Skin of body (tissue), 2 donors: Measurements from ENCODE around the gene NKX1-1. TPM values are rescaled to one million over a fixed set of nuclear protein-coding genes. Genes with fewer than 3 reads are reported as not detected.
"Not testable (repeated sequence)": the region's sequence is repeated elsewhere in the genome, so short reads cannot be mapped to it uniquely, and the experiment has no call there.

Experiments used
- DNase-seq: peaks from one replicate; lab custom pipeline; 2025; lab: John Stamatoyannopoulos, UW
- total RNA-seq: library from RNA; depleted of rRNA; stranded (reverse); fragments of >200 nt; gene quantifications from one replicate; pipeline ENCODE4 v1.2.3, GENCODE V29; 2014

NKX1-1 gene
- total RNA-seq, 1 donor from 2014 or later, result not detected

DNA sequence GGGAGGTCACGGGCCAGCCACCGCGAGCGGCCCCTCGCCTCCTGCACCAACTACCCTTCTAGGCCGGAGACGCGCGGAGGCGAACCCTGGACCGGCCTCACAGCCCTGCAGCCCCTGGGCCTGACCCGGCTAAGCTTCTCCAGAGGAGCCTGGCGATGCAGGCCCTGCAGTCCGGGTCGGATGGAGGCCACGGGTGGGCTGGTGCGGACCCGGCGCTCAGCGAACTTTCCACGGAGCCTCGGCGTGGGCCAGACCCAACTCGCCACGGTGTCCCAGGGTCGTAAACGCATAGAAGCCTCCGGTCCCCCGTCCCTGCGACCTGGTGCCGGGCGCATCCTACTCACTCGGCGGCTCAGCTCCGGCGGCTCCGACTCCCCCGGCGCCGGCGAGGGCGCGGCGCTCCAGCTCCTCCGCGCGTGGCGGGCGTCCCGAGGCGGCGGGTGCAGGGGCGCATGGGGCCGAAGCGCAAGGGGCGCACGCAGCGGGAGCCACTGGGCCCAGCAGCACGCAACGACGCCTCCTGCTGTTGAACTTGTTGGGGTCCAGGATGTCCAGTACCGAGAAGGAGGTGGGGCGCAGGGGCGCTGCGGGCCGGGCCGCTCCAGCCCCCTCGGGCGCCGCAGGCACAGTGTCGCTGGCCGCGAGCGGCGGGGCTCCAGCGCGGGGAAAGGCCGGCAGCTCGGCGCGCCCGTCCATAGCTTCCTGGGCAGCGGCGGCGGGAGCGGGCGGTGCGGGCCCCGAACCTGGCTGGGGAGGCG, 427 bp downstream of the NKX1-1 start:
- no peak for DNase-seq

DNA sequence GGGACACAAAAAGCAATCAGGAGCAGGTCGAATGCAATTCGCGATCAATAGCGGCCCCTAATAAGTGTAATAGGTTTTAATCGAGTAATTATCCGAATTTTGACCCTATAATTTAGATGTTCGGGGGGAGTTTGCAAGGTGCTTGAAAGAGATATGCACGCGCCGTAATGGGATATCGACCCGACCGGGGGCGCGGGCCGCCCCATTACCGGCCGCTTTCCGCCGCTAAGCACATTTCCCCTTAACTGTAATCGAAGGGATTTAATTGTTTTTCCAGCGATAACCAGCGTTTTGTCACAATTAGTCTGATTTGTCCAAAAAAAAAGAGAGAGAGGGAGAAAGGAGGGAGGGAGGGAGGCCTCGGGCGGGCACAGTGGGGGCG, 997 bp downstream of the NKX1-1 start:
- no peak for DNase-seq

DNA sequence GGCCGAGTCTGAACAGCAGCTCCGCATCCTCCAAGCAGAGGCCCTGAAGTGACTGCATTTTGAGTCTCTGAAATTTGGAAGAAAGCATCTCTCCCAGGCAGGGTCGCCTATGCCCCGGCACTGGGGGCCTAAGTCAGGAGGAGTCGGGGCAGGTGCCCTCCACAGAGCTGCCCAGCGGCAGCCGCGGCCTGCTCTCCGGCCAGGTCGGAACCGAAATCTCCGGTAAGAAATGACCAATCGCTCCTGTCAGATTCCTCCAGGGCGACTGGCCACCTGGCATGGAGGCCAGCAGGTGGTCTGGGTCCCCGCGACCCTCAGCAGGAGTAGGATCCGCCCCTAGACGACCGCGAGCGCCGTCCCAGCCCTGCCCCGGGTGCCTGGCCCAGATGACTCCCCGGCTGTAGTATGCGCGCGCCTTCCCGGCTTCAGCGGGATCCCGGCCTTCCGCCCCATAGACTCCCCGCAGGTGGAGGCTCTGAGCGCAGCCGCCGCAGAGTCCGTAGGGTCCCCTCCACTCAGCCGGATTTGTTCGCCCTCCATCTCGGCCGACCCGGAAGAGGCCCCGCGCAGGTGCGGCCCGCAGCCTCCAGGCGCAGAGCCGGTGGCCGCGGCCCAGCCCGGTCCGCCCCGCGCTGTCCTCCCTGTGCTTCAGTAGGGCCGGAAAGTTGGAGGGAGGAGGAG, 1.5 kb downstream of the NKX1-1 start:
- DNase-seq, result no peak

DNA sequence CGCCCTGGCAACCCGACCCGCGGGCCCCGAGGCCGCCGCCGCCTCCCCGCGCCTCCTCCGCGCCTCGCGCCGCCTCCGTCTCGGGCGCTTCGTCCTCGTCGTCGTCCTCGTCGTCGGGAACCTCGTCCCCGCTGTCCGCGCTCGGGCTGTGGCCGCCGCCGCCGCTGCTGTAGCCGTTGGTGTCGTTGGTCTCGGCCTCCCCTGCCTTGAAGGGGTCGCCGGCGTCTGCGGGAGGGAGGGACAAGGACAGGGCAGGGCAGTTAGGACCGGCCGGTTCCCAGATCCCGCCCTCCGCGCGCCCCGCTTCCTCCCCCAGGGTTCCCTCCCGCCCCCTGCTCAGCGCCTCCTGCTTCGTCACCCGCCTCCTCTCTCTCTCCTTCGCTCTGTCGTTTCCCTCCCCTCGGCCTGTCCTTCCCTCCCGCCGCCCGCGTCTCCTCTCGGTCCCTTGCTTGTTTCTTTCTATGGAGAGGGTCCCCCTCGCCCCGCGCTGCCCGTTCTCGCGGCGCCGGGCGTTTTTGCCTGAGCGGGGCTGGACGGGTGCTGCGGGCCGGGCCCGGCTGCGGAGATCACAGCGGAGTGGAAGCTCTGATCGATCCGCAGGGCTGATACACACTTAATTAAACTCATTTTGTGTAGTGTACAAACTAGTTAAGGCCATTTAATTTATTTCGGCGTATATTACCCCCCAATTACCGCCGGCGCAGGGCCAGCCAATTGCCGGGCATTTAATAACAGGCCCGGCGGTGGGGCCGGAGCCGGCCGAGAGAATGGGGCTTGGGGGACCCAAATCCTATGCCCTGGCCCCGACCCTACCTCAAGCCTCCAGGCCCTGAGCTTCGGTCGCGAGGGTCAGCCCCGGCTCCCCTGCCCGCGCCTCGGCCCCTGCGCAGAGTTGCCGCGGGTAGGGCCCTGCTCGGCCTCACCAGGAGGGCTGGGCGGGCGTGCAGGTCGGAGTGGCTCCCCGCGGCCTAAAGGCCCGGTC, 2.4 kb downstream of the NKX1-1 start:
- no peak for DNase-seq

DNA sequence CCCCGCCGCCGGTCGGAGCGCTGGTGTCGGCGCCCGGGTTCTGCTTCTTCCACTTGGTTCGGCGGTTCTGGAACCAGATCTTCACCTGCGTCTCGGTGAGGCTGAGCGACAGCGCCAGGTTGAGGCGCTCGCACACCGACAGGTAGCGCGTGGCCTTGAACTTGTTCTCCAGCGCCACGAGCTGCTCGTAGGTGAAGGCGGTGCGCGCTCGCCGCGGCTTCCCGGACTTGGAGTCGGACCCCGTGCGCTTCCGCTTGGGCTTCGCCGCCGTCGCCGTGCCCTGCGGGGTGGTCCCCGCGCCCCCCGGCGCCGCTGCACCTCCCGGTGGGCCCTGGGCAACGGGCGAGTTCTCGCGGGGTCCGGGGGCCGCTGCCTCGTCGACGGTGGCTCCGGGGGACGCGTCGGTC, 3.1 kb downstream of the NKX1-1 start:
- no peak for DNase-seq

DNA sequence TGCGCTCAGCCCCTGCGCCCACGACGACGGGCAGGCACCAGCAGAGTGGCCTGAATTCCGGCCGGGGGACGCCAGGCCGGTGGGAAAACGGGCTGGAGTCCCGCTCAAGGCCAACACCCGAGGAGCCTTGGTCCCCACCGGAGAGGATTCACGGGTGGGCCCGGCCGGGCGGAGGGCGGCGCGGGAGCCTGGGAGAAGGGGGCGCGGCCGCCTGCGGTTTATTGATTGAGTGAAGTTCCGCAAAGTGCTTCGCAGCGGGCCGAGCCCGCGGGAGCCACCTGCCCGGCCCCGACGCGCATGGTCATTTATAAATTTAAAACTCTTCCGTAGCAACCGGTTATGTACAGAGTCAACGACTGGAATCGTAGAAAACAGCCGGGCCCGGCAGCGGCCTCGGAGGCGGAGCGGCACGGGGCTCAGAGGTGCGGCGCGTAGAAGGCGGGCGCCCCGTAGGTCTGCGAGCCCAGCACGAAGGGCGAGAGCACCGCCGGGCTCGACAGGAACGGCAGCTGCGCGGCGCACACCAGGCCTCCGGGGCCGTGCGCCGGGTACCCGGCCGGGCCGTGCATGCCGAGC, 3.6 kb downstream of the NKX1-1 start:
- DNase-seq, result no peak

DNA sequence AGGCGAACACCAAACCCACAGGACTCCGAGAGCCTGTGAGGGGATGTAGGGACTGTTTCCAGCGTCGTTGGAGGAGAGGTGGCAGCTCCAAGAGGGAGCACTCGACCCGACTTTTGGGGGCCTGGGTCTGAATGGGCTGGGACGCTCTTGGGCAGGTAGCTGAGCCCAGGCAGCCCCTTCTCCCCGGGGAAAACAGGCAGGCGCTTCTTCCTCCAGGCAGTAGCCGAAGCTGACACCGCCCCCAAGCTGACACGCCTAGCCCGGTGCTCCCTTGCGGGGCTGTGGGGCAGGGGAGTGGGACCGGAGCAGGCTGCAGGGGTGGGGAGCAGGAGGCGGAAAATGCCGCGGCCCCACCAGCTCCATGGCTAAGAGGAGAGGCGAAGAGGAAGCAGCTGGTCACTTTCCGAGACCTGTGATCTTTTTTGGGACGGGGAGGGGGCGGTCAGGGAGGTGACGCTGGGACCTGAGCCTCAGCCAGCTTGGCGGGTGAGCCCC, 4.2 kb downstream of the NKX1-1 start:
- no peak for DNase-seq

DNA sequence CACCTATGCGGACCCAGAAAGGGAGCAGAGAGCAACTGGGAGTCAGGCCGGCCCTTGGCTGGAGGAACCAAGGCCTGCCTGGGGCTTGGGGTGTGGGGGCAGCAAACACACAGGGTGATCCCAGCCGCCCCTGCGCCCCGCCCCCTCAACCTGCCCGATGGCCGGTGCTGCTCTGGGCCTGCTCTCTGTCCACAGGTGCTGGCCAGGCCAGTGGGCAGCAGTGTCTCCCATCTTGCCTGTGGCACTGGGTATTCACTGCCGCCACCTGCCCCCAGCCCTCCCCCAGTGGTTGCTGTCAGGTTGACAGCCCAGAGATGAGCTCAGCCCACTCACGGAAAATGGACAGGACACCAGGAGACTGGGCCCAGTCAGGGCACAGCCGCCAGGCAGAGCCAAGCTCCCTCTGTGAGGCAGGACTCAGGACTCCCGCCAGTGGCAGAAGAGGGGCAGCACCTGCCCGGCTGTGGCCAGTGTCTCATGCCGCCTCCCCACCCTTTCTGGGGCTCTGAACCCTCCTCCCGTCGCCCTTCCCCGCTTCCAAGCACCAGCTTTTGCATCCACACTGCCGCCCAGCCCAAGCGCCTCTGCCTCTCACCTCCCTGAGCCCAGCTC, 4.7 kb downstream of the NKX1-1 start:
- no peak for DNase-seq

DNA sequence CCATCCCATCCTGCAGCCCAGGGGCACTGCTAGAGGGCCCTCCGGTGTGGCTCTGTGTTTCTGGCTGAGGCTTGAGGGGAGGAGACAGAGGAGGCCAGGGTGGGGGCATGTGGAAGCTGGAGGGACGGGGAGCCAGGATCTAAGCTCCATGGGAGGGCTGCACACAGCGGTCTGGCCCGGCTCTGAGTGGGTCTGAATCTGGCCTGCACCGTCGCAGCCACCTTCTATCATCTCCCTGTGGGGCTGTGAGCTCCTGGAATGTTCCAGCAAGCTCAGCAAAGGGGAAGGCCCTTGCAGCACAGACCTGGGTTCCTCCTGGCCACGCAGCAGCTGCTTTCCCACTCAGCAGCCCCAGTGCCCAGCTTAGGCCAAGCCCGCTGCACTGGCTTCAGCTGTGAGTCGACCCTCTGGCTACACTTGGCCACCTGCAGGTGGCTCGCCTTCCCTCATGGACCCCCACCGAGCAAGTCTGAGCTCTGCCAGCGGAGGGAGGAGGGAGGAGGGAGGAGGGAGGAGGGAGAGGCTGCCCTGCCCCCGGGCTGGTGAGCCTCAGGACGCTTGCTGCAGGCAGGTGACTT, 5.3 kb downstream of the NKX1-1 start:
- no peak for DNase-seq

DNA sequence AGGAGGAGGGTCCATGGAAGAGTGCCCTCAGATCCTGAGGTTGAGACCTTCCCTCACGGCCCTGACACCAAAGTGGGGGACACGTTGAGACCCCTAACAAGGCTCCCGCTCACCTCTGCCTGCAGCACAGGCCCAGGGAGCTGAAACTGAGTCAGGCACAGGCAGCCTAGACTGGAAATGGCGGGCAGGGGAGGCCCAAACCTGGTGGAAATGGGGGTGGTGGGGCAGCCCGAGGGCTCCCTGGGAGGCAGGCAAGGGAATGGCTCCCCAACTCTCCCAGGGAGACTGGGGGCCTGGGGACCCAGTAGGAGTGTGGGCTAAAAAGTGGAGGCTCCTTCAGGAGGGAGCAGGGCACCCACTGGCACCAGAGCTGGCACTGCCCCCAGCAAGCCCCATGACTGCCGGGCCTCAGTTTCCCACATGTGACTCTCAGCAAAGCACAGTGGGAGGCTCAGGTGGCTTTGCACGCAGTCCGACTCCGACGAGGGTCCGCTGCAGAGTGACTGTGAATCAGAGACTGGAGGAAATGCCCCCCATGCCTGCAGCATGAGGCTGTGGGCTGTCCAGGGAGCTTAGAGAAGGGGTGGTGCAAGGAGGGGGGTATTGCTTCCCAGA, 5.9 kb downstream of the NKX1-1 start:
- DNase-seq, result no peak

DNA sequence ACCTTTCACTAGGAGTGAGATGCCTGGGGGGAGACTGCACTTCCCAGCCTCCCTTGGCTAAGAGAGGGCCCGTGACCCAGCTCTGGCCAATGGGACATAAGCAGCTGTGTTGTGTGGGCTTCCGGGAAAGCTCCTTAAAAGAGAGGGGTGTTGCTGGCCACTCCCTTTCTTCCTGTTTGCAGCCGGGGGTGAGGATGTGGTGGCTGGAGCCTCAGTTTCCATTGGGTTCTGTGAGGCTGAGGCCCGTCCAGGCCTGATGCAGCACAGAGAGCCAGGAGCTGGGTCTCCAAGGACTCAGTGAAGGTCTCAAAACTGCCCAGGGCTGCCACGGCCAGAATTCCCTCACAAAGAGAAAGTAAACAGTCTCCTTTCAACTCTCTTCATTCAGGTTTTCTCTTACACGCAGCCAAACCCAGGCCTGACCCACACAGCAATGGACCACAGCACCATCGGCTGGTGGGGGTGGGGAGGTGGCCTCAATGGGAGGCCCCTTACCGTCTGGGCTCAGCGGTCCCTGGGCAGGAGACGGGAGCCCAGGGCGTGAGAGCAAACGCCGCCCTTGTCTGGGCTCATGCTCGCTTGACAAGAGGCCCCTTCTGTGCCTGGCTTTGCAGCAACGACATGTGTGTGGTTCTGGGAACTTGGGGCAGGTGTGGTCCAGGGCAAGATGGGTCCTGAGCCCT, 6.6 kb downstream of the NKX1-1 start:
- DNase-seq, result no peak

DNA sequence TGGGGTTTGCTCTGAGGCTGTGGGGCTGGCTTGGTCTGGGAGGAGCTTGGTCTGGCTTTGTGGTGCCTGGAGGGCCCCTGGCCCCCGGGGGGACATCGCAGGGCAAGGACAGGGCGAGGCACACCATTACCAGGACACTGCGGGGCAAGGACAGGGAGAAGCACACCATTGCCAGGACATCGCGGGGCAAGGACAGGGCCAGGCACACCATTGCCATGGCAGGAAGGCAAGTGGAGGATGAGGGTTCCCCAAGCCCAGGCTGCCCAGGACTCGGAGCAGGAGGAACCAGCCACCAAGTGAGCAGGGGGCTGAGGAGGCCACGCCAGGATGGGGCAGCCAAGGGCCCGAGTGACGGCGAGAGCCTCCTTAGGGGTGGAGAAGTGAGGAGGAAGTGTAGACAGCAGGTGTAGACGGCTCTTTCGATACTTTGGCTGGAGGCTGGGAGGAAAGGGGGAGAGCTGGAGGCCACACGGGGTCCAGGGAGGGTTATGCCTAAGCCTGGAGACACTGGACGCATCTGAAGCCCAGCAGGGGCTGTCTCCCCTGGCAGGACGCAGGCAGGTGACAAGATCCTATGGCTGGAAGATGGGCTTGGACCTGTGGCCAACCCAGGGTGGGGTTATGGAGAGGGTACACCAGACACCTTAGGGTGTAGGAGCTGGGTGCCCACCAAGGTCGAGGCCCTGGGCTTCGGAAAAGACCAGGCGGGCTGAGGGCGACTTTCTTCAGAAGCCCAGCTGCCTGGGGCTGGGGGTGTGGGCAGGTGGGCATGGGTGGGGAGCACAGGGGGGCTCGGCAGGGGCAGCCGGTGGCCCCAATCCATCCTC, 7.3 kb downstream of the NKX1-1 start:
- no peak for DNase-seq

DNA sequence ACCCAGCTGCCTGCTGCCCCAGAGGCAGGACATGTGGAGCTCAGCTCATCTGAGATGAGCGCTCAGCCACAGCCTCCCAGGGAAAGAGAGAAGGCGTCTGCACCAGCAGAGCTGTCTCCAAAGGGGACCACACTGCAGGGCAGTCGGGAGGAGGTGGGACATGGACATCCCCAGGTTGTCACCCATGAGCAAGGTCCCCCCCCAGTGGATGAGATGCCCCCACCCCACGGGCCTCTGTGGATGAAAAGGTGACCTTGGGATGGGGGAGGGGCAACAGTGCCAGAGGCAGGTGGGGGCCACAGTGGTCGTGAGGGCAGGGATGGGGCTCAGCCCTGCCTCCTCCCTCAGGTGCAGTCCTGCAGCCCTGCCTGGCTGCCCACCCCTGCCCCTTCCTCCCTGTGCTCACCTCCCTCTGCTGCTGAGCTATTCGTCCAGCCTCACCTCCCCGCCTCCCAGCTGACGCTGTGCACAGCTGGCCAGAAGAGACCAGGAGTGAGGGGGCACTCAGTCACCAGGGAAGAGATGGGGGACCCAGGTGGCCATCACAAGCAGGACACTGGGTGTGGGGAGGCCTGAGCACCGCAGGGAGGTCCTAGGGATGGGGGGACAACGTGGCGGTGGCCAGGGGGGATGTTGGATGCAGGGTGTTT, 9.3 kb downstream of the NKX1-1 start:
- DNase-seq, result no peak

DNA sequence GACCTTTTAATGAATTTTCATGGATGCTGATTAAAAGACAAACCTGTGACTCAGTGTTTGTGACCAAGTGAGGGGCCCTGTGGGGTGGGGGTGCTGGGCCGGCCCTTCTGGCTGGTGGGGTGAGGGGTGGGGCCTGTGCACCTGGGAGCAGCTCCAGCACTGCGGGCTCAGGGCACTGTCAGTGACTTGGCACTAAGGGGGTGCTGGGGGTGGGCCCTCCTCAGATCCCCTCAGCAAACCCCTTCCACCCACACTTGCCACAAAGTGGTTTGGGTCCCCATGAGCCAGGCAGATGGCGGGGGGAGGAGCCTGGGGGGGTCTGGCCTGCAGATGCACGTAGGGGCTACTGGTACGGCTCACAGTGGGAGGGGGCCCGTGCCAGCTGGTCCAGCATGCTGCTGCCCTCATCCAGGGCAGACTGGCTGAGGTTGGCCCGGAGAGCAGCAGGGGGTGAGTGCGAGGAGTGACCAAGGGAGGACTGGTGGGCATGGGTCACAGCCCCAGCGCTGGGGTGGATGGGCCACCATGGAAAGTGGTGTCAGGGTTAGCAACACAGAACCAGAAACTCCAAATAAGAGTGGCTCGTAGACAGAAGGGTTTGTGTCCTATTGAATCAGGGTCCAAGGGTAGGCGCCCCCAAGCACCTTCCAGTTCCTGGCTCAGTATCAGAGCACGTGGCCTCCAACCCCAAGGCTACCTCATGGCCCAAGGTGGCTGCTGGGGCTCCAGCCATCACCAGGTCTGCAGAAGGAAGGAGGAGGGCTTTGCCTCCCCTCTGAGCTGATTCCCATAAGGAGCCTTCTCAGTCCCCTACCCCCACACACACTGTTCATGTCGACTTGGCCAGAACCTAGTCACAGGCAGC, 10.1 kb downstream of the NKX1-1 start:
- DNase-seq, result no peak

DNA sequence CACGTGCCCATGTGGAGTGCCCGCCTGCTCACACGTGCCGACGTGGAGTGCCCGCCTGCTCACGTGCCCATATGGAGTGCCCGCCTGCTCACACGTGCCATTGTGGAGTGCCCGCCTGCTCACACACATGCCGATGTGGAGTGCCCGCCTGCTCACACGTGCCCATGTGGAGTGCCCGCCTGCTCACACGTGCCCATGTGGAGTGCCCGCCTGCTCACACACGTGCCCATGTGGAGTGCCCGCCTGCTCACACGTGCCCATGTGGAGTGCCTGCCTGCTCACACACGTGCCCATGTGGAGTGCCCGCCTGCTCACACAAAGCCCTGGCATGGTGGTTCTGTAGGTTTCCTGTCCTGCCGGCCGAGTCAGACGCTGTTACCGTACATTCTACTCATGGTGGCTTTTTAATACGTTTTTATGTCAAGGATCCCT, 10.8 kb downstream of the NKX1-1 start:
- not testable (repeated sequence) for DNase-seq

DNA sequence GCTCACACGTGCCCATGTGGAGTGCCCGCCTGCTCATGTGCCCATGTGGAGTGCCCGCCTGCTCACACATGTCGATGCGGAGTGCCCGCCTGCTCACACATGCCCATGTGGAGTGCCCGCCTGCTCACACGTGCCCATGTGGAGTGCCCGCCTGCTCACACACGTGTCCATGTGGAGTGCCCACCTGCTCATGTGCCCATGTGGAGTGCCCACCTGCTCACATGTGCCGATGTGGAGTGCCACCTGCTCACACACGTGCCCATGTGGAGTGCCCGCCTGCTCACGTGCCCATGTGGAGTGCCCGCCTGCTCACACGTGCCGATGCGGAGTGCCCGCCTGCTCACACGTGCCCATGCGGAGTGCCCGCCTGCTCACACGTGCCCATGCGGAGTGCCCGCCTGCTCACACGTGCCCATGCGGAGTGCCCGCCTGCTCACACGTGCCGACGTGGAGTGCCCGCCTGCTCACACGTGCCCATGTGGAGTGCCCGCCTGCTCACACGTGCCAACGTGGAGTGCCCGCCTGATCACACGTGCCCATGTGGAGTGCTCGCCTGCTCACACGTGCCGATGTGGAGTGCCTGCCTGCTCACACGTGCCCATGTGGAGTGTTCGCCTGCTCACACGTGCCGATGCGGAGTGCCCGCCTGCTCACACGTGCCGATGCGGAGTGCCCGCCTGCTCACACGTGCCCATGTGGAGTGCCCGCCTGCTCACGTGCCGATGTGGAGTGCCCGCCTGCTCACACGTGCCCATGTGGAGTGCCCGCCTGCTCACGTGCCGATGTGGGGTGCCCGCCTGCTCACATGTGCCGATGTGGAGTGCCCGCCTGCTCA, 11.5 kb downstream of the NKX1-1 start:
- DNase-seq, result not testable (repeated sequence)
